GM19397 (cell line): ENCODE measurements around the gene GNL3.

Experiments
- ATAC-seq: cut with Tn5 transposase; IDR thresholded peaks from one replicate; pipeline ENCODE4 v1.9.1; 2021; ENCODE audit warnings: mild to moderate bottlenecking, moderate library complexity; ENCODE audit not compliant: unreplicated experiment

GNL3 gene

GRCh38 chr3:52688266-52688665, 2.4 kb downstream of the GNL3 start:
- no peak for ATAC-seq

DNA sequence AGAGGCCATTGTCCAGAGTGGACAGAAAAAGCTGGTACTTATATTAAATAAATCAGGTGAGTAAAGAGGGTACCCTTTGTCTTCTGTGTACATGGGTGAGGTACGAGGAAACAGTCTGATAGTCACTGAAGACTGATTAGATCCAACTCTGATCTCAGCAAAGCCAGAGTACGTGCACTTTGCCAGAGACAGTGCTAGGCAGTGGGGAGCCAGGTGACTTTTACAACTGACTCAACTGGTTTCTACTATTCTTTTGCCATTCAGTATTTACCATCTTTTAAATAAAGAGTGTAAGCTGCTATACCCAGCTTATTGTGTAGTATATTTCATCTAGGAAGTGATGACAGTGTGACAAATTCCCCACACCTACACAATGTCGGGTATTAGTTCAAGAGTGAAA, 3.3 kb downstream of the GNL3 start:
- ATAC-seq = no peak

DNA sequence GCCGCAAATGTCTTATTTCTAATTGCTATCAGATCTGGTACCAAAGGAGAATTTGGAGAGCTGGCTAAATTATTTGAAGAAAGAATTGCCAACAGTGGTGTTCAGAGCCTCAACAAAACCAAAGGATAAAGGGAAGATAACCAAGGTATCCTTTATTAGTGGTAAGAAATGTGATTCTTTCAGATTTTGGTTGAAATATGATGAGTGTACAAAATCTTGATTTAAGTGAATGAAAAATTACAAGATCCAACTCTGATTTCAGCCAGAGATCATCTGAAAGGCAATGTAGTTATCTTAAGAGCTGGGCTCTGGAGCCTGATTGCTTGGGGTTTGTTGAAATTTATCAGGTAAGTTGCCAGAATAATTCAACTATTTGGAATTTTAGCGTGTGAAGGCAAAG, 4.7 kb downstream of the GNL3 start:
- ATAC-seq = no peak

GRCh38 chr3:52693071-52693470, 7.2 kb downstream of the GNL3 start:
- no peak for ATAC-seq

GRCh38 chr3:52694528-52695189, 8.8 kb downstream of the GNL3 start:
- ATAC-seq = no peak

GRCh38 chr3:52695798-52696671, 10.2 kb downstream of the GNL3 start:
- ATAC-seq = no peak

DNA sequence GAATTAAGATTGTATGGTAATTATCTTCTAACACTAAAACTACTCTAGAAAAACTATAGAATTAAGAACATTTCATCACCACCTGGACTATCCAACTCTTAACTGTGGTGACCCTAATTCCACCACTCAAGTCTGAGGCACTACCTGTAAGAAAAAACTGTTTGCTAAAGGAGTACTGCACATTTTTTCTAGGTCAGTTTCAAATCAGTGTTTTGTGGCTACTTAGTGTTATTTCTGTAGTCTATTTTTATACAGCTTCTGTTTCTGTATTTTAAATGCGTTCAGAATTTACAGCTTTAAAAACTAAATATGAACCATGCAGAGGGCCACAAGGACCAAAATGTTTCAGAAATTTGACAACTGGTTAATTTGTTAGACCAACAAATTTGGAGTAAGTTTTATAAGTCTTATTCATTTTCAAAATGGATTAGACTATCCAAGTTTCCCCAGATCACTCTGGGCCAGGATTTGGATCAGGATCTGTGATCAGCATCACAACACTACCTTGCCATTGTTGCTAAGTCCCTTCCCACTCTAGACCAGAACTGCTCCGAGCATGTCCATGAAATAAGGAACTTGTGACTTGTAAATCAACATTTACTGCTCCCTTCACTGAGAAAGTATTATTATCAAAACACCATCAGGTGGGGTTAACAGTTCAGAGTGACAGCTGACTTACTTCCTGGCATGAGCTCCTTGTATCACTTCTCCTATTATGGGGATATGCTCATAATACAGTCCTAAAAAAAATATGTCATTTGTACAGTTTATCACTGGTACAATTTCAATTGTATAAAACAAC, 11.2 kb downstream of the GNL3 start:
- ATAC-seq = no peak

GRCh38 chr3:52697632-52697965, 11.8 kb downstream of the GNL3 start:
- no peak for ATAC-seq

DNA sequence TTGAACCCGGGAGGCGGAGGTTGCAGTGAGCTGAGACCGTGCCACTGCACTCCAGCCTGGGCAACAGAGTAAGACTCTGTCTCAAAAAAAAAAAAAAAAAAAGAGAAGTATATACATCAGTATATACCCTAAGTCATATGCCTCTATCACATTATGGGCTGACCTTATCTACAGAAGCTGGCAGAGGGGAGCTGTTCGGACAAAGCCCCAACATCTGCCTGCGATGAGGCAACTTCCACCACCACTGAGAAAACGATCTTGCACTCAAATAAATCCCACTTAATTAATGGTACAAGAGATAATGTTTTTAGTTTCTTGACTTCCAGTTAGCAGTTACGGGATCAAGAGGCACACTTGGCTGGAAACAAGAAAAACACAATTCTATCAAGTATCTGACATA, 17.5 kb downstream of the GNL3 start:
- ATAC-seq = no peak

- ATAC-seq = no peak
Observed at GRCh38 chr3:52704611-52705437, 19.0 kb downstream of the GNL3 start.

- no peak for ATAC-seq
Observed at GRCh38 chr3:52705438-52705687, 19.5 kb downstream of the GNL3 start.

DNA sequence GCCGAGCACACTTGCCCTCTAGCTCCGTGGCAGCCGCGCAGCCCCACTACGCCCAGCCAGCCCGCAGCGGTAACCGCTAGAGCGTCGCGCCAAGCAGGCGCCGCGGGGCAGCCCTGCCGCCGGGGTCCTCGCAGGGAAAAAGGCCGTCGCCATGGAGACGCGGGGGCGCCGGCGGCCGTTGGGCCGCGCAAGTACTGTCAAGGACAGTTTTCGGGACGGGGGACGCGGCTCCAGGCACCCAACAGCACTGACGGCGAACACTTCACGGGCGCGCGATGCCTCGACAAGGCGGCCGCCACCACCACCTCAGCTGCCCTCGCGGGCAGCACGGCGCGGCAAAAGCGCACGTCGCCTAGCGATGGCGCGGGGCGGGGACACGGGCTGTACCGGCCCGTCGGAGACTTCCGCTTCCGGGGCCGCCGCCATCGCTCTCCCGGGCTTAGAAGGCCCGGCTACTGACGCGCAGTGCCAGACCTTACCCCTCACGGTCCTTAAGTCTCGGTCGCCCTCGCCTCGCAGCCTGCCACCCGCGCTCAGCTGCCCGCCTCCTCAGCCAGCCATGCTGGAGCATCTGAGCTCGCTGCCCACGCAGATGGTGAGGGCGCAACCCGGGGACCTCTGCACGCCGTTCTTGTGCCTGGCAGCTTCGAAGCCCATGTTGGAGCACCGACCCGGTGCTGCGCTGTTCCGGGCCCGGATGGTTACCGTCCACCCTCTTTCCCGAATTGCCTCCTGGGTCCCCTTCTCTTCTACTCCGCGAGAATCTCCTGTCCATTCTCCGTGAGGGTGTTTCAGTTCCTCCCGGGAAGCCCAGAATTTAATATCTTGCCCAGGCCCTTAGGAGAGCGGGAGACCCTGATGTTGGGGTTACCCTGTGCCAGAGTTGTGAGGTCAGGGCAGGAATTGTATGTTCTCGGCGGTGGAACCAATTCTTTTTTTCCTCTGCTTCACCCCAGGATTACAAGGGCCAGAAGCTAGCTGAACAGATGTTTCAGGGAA, 20.2 kb downstream of the GNL3 start, which contains the start of the genes GLT8D1 and SPCS1:
Gene GLT8D1 (minus strand): TSS at position 104 of the 999 bp plus-strand sequence. CDS start 5,331 bp downstream, outside the sequence.
Gene SPCS1 (plus strand): TSS at position 419 of the 999 bp plus-strand sequence. CDS start 141 bp downstream, at position 560.
- ATAC-seq = peak; percentile 87

- no peak for ATAC-seq
Observed at GRCh38 chr3:52707585-52707984, 21.8 kb downstream of the GNL3 start.

DNA sequence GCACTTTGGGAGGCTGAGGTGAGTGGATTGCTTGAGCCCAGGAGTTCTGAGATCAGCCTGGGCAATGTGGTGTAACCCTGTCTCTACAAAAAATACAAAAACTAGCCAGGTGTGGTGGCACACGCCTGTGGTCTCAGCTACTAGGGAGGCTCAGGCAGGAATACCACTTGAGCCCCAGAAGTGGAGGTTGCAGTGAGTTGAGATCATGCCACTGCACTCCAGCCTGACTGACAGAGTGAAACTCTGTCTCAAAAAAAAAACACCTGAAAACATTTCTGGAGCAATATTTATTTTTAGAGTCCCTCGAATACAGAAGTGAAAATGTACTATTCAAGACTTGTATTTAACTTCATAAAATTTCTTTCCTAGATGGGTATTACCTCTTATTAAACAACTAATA, 24.7 kb downstream of the GNL3 start:
- no peak for ATAC-seq

DNA sequence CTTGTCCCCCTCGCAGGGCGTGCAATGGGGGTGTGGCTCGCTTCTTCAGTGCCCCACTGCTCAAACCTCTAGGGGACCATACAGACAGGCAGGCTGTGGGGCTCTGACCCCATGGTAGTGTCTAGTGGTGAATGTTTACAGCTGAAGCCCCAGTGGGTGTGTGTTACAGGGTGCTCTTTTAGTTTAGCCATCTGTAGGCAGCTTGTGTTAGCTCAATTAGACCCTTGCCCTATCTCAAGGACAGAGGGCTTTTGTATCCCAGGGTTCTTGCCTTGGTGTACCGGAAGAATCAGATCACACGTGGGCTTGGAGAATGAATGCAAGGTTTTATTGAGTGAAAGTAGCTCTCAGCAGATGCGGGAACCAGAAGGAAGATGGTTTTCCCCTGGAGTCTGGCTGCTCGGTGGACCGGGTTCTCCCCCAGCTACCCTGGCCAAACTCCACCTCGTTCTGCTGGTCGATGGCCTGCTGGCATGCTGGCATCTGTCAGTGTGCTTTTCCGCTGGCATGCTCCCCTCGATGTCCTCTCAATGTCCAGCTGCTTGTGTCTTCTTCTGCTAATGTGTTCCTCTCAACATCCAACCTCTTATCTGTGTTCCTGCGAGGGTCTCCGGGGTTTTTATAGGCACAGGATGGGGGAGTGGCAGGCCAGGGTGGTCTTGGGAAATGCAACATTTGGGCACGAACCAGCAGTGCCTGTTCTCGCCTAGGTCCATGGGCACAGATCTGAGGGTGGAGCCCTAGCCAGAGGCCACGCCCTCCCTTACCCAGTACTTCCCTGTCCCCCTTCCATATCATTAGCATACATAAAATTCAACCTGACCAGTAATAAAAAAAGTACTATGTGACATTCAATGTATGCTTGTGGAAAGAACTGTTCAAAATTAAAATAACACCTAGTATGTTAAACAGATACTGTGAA, 26.7 kb downstream of the GNL3 start:
- ATAC-seq = no peak

- no peak for ATAC-seq
Observed at GRCh38 chr3:52714335-52715302, 28.8 kb downstream of the GNL3 start.

DNA sequence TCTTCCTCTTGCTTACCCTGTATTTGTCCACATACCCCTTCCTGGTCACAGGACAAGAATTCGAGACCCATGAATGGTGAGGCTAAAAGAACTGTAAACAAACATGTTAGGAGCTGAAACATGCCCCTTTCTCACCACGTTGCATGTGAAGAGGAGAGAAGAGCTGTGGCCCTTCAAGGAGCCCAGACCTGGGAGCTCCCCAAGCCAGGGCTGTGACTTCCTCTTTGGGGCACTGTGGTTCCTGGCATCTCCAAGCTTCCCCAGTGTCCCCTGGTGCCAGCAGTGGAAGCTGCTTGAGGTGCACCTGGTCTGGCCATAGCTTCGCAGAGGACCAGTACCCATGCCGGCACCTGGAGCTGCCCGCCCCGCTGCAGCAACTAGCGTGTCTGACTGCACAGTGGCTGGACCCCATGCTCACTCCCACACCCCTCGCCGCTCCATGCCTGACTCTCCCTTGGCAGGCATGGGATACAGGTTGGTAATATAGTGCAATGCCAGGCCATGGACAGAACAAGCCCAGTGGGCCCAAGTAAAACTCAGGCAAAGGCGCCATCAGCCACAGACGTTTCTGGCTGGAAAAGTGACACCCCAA, 30.0 kb downstream of the GNL3 start:
- ATAC-seq = no peak
